ENCODE measurements around the gene GATD1.

- TF ChIP-seq CTCF (IDR thresholded peaks at IDR 0.05) (no peak), EP300 (IDR thresholded peaks at IDR 0.05) (no peak)
These were observed 15.7 kb downstream of the GATD1 start for GRCh38 chr11:761526-762108.

Measured in tibial nerve (tissue), 4 donors.